SK-N-SH (cell line): ENCODE measurements around the gene IKBIP.

Experiments
- CTCF ChIP-seq: fragments of 200-600 bp; sonication (generic); IDR thresholded peaks from 2 replicates; pipeline ENCODE4 v1.6.1; 2017; ENCODE audit warnings: antibody characterized with exemption, mild to moderate bottlenecking, moderate library complexity
- EP300 ChIP-seq, 2 experiments: IDR thresholded peaks; 2 replicates each; pipeline versions ENCODE4 v1.4.0 to v1.6.1; 2012; ENCODE audit warnings: borderline replicate concordance in 1 of 2, low read depth in 1 of 2, low read length in 1 of 2
- JUND ChIP-seq: IDR thresholded peaks from 2 replicates; pipeline ENCODE4 v1.4.0; 2012
- POLR2AphosphoS5 ChIP-seq: IDR thresholded peaks from 2 replicates; pipeline ENCODE4 v1.6.1; 2012; ENCODE audit warnings: low read depth, low read length
- RXRA ChIP-seq: IDR thresholded peaks from 2 replicates; pipeline ENCODE4 v1.4.0; 2012; ENCODE audit warnings: low read depth, mild to moderate bottlenecking, borderline replicate concordance
- SIN3A ChIP-seq: IDR thresholded peaks from 2 replicates; pipeline ENCODE4 v1.6.1; 2012; ENCODE audit warnings: low read depth, mild to moderate bottlenecking, low read length, moderate library complexity, borderline replicate concordance

DNA sequence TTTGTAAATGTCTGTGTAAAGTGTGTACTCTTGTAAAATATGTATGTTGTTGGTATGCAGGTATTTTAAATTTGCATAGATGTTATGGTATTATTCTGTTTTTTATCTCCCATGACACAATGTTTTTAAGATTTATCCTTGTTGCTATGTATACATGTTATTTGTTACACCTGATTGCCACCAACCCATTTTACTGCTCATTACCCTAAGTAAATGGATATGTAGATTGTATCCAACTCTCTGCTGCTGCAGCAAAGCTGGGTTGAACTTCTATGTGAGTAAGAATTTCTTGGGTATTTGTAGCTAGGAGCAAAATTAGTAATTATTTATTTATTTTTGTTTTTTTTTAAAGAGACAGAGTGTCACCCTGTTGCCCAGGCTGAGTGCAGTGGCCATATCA, 6.7 kb upstream of the IKBIP start:
- TF ChIP-seq CTCF (no peak), EP300 (IDR thresholded peaks at IDR 0.05; ENCODE audit: borderline replicate concordance in 1 of 2, low read depth in 1 of 2, low read length in 1 of 2) (no peak), POLR2AphosphoS5 (no peak), JUND (no peak), RXRA (no peak), SIN3A (no peak)
